NCI-H82 (cell line): Measurements from ENCODE around the gene UNK.
"Not testable (repeated sequence)": the region's sequence is repeated elsewhere in the genome, so short reads cannot be mapped to it uniquely, and the experiment has no call there.

Experiments used
- DNase-seq: peaks from one replicate; lab custom pipeline; 2025; lab: John Stamatoyannopoulos, UW

Gene UNK

GRCh38 chr17:75806822-75807500, 22.4 kb downstream of the UNK start:
- no peak for DNase-seq

GRCh38 chr17:75807861-75808260, 23.3 kb downstream of the UNK start:
- DNase-seq: no peak

- DNase-seq: no peak
These were observed 23.9 kb downstream of the UNK start for GRCh38 chr17:75808549-75808904.

- peak; percentile 58 for DNase-seq
These were observed 24.5 kb downstream of the UNK start for GRCh38 chr17:75808905-75809621.

GRCh38 chr17:75809631-75810111, 25.1 kb downstream of the UNK start:
- DNase-seq: no peak

GRCh38 chr17:75810216-75810615, 25.6 kb downstream of the UNK start:
- peak; percentile 16 for DNase-seq

GRCh38 chr17:75810756-75811155, 26.1 kb downstream of the UNK start:
- DNase-seq: not testable (repeated sequence)

- no peak for DNase-seq
These were observed 26.6 kb downstream of the UNK start for GRCh38 chr17:75811174-75811573.

- DNase-seq: no peak
These were observed 27.7 kb downstream of the UNK start for GRCh38 chr17:75812096-75813013.

- DNase-seq: no peak
These were observed 28.7 kb downstream of the UNK start for GRCh38 chr17:75813081-75814020.

GRCh38 chr17:75814021-75814395, 29.4 kb downstream of the UNK start:
- DNase-seq: no peak

GRCh38 chr17:75814900-75815373, 30.3 kb downstream of the UNK start:
- DNase-seq: no peak

GRCh38 chr17:75815399-75815798, 30.8 kb downstream of the UNK start:
- no peak for DNase-seq

- DNase-seq: no peak
These were observed 32.1 kb downstream of the UNK start for GRCh38 chr17:75816693-75817092.

- DNase-seq: no peak
These were observed 33.0 kb downstream of the UNK start for GRCh38 chr17:75817571-75817970.

GRCh38 chr17:75818326-75818885, 33.8 kb downstream of the UNK start:
- DNase-seq: no peak

GRCh38 chr17:75819116-75819515, 34.5 kb downstream of the UNK start:
- DNase-seq: no peak

GRCh38 chr17:75819678-75820077, 35.1 kb downstream of the UNK start:
- DNase-seq: no peak

- no peak for DNase-seq
These were observed 35.8 kb downstream of the UNK start for GRCh38 chr17:75820094-75821080.

- DNase-seq: no peak
These were observed 36.9 kb downstream of the UNK start for GRCh38 chr17:75821552-75821951.
